Kidney glomerular epithelial cell (primary cell): ENCODE measurements around the gene BMF.
A peak's percentile ranks its signal among the peaks of the same experiment; 100 is the strongest.

Source experiments
- DNase-seq: peaks from one replicate; lab custom pipeline; 2025; lab: John Stamatoyannopoulos, UW

The BMF gene

DNA sequence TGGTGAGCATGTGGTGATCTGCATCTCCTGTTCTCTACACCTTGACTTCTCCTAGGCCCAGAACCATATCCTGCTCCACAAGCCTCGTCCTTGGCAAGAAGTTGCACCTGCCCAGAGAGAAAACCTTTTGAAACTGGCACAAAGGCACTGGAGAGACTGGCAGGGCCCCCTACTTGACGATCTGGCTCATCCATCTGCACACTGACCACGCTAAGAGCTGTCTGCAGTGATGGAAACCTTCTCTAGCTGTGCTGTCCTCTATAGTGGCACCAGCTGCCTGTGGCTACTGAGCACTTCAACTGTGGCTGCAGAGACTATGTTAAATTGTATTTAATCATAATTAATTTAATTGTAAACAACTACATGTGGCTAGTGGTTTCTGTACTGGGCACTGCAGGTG, 43.5 kb downstream of the BMF start:
- no peak for DNase-seq

DNA sequence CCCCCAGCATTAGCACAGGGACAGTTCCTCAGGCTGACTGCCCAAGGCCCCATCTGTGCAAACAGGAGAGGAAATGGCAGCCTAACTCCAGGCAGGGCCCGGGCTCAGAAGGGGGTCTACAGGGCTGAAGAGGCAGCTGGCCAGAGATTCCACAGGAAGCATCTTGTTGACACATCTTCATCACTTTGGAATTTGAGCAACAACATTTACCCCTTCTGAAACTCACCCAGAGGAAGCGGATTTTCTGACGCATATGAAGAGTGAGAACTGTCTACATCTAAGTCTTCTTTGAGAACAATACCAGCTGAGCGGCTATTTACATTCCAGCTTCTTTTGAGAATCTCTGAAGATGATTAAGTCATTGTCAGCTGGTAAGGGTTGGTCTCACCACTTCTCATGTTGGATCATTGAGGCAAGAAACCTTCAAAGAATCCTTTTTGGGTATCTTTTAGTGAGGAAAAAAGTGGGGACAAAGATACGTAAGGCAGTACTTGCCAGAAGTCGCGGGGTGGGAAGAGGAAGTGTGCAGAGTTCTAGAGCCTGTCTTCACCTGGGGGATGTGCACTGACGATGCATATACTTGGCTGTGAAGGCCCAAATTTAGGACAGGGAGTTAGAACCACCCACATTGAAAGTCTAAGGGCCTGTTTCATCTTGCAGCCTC, 44.3 kb downstream of the BMF start:
- DNase-seq: peak; percentile 11

DNA sequence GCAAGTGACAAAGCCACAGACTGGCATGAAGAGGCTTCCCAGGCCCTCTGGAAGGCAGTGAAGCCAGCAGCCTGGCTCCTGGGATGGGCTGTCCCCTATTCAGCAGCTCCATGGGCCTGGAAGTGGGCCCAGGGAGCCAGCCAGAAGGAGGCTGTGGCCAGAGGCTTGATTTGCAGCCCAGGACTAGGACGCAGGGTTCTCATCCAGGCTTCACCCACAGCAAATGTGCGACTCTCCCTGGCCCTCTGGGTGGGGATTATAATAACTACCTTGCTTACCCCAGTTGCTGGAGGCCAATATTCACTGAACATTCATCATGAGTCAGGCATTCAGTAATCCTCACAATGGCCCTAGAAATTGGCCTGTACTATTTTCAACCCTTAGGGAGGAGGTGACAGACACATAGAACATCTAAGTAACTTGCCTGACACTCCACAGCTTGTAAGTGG, 45.1 kb downstream of the BMF start:
- peak; percentile 12 for DNase-seq

DNA sequence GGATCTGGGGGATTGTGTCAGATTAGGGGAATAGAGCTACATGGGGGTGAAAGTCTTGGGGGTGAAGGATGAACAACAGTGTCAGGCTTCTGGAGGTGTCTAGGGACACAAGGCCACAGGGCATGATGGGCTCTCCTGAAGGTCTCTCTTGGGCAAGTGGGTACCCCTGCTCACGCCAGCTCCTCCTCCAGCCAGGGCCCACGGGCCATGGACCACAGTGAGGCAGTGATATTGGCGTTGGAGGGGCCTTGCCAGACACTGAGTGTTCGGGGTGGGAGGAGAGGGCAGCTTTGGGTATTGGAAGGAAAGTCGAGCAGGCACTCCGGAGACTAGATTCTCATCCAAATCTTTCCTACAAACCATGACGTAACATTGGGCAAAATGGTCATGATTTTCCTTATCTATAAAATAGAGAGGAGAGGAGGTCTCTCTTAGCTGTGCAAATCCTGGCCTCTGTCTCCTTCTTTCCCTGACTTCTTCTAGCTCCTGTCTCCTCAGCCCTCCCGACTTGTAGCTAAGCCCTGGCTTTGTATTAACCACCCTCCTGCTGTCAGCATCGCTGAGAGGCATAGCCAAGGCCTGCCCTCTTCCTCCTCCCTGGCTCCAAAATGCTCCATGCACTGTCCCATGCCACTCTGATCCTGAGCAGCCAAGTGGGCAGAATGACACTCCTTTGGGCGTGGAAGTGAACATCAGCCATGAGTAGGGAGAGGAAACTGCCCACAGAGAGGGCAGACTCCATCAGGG, 45.7 kb downstream of the BMF start:
- DNase-seq: no peak

DNA sequence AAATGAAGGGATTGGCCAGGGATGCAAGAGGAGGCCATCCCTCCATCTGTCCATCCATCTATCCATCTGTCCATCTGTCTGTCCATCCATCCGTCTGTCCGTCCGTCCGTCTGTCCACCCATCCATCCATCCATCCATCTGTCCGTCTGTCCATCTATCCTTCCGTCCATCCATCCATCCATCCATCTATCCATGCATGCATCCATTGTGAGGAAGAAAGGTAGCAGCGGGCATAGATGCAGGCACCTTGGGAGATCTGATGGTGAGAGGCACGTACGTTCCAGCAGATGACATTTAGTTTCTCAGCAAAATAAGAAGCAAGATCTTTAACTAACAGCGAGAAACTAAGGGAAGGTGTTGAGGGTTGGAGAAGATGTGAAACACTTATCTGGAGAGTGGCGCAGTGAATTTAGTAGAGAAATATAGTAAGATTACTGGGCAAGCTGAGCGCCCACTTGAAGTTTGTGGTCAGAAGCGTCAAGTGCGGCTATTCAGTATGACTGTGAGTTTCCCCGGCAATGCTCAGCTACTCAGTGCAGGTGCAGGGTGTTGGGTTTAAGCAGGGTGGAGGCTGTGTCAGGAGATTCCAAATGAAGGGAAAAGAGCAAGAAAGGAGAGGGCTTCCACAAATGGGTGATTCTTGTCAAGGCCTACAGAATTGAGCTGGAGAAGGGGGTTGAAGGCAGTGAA, 47.3 kb downstream of the BMF start:
- no peak for DNase-seq

DNA sequence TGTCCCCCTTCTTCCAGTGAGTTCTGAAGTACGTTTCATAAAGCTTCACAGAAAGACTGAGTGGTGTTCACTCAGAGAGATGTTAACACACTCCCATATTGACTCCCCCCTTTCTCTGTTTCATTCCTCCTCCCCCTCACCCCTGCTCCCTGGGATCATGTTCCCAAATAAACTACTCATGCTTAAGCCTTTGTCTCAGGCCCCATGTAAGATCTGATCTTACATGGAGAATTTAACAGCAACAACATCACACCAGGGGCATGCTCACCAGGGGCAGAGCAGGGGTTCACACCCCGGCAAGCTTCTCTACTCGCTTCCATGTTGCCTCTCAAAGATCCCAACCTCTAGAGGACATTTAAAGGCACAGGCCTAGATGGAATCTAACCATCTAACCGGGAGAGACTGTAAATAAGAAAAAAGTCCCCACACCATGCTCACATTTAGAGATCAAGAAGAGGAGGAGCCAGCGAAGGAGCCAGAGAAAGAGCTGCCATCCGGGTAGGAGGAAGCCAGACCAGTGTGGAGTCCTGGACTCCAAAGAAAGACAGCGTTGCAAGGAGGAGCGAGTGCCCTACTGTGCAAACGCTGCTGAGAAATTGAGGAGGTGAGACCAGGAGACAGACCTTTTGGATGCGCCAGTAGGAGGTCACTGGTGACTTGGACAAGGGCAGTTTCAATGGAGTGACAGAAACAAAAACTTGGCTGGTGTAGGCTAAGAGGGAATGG, 48.3 kb downstream of the BMF start:
- DNase-seq: no peak

DNA sequence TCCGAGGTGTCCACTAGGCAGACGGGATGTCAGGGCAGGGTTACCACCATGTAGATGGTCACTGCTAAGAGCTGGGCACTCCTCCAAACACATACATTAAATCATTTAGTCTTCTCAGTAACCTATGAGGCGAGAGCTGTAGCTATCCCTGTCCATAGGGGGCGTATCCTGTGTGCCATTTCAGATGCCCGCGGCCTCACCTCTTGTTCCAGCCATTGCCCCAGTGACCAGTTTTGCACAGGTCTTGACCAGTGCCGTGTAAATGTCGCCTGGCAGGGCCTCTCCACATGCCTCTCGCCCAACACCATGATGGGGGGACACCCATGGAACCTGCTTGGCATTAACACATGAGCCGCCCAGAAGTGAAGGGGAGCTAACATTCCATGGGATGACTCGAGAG, 48.9 kb downstream of the BMF start:
- DNase-seq: no peak

DNA sequence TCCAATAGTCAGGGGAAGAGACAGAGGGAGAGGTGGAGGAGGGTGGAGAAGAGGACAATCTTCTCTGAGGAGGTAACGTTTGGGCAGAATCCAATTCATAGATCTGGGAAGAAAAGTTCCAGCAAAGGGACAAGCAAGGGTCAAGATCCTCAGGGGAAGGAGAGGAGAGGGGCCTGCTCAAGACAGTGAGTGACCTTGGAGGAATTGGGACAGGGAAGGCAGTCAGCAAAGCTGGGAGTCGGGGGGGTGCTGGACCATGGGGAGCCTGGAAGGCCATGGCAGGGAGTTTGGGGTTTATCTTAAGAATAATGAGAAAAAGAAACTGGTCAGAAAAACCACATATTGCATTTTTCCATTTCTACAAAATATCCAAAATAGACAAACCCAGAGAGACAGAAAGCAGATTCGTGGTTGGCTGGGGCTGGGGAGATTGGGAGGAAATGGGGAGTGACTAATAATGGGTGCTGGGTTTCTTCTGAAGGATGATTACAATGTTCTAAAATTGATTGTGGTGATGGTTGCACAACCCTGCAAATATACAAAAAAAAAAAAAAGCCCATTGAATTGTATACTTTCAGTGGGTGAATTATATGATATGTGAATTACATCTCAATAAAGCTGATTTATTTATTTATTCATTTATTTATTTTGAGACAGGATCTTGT, 50.1 kb downstream of the BMF start:
- DNase-seq: no peak

DNA sequence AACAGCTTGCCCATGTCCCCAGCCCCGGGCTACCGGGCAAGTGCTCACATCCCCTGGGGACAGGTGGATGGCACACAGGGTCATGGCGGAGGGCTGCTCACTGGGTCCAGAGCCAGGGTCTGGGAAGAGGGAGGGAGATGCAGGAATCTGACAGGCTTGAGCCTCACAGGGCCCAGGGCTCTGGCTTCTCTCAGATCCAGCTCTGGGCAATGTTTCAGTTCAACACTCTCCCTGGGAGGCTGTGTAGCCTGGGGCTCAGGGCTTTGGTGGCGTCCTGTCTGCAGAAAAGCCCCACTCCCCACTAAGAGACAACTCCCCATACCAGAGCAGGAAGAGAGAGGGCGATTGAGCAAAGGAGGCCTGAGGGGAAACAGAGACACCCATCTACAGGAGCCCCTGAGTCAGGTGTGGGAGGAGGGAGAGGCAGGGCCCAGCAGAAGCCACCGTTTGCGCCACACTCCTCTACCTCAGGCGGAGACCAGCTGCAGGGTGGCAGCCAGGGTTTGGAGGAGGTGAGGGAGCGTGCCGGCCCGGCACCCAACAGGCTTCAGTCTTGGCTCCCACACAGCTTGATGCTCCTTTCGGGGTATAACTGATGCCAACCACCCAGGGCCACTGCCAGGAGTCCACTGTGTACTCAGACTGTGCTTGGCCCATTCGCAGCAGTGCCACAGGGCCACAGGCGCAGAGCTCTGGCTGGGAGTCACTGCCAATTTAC, 52.9 kb downstream of the BMF start:
- no peak for DNase-seq

DNA sequence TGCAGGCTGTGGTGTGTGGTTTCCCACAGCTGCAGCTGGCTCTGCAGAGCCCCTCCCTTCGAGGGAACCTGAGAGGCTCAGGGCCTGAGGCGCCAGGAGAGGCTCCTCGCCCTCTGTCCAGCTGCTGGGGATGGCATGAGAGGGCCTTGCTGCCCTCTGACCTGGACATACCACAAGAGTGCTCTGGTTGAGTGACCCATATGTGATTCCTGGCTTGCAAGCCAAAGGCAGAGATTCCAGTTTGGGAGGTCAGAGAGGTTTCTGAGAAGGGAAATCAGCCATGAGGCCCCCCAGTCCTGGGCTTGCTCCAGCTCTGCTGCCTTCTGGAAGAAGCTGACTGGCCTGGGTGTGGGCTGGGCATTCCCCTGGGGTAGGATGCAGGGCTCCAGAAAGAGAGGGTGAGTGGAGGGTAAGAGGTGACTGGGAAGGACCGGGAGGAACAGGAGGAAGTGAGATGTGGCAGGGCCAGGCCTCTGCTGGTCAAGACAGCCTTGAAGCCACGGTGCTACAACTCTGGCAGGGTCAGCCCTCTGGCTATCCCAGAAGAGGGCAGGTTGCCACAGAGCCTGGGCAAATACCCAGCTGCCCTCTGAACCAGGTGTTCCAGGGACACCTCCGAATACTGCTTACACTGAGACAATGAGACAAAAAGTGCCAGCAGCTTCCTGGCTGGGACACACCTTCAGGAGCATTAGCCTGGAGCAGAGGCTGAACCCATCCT, 53.7 kb downstream of the BMF start:
- DNase-seq: no peak

DNA sequence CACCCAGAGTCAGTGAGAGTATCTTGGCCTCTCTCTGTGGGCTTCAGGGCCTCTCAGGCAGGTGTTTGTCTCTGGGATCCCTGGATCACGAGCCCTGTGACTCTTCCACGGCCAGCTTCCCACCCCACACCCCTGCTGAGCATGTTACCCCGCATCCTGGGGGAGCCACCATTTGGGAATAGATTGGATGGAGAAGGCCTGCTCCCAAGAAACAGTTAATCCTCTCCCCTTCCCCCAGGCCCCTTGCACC, 54.1 kb downstream of the BMF start:
- DNase-seq: no peak

DNA sequence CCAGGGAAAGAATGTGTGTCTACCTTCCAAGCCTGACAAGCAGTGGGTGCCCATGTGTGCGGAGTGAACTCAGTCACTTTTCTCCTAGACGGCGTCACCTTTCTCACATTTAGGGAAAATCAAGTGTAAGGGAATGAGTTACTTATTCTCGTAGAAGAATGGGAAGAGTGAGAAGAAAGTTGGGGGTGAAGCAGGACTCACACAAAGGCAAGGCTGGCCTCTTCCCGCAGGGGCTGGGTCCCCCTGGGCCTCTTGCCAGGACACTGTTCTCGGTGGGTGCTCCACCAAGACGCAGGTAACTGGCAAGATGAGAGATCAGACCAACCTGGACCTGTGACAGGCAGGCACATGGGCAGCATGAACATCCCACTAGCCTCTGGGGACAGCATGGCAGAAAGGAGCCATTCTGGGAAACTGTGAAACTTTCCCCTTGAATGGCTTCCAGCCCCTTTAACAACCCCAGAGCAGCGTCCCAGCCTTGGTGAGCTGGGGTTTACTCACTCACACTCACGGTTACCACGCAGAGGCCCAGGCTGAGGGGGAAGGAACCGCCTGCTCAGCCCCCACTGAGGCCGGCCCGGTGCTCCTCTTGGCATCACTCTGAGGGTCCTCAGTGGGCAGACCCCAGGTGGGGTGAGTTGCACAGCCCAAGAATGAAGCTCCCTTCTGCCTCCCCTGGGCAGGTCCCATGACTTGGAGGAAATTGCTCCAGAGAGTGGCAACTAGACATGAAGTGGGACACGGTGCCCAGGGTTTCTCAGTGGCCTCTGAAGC, 54.7 kb downstream of the BMF start:
- DNase-seq: no peak

DNA sequence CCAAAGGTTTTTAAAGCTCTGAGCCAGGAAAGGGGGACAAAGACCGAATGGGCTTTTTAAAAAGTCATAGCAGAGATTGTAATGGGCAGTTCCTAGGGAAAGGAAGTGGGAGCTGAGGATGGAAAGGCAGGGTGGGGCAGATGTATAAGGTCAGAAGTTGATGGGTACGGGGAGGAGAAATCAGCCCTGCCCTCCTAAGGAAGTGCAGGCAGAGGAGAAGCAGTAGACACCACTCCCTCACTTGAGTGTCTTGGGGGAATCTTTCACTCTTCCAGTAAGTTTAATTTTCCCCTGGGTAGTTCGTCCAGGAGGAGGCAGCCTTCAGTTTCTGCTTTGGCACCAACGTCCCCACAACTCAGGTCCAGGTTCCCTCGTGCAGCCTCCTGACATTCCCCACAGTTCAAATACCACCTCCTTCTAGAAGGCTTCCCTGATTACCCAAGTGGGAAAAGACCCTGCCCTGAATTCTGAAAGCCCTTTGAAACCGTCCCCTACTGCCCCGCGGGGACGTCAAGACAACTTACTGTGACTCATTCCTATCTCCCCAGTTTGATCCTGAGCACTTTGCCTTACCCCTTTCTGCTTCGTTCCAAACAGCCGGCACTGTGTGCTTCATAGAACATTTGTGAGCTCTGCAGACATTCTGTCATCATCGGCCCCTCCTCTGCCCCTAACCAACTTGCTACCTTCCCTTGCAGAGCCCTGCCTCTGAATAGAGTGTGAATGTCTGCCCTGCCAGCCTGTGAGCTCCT, 55.4 kb downstream of the BMF start:
- no peak for DNase-seq

DNA sequence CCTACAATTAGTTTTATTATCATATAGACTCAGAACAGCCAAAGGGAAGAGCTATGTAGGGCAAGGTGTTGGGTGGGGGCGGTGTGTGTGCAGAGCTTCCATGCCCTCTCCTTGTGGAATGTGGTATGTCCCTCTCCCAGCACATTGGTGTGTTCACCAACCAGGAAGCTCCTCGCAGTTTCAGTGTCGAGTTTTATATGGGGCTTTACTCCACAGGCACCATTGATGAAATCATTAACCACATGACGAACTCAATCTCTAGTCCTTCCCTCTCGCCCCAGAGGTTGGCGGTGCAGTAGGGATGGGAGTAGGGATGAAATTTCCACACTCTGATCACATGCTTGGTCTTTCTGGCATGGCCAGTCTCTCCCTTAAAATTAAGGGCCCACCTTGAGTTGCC, 56.1 kb downstream of the BMF start:
- peak; percentile 13 for DNase-seq

DNA sequence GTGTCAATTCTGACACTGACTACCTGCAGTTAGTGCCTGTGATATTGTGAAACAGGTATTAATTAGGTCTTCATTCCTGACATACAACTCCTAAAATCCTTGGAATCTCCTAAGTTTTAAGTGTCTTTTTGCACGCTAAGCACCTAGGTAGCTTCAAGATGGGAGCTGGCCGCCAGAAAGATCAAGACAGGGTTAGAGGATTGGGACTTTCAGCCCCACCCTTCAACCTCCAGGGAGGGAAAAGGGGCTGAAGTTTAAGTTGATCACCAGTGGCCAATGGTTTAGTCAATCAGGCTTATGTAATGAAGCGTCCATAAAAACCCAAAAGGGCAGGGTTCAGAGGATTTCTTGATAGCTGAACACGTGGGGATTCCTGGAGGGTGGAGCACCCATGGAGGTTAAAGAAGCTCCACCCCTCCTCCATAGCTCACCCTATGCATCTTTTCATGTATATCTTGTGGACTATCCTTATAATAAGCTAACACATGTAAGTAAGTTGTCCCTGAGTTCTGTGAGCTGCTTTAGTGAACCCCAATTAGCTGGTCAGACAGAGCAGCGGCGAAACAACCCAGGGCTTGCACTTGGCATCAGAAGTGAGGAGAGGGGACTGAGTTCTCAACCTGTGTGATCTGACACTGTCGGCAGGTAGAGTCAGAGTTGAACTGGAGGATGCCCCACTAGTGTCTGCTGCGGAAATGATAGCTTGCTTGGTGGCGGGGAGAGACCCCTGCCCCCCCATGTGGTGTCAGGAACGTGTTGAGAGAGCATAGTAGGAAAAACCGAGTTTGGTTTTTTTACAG, 56.9 kb downstream of the BMF start:
- no peak for DNase-seq

DNA sequence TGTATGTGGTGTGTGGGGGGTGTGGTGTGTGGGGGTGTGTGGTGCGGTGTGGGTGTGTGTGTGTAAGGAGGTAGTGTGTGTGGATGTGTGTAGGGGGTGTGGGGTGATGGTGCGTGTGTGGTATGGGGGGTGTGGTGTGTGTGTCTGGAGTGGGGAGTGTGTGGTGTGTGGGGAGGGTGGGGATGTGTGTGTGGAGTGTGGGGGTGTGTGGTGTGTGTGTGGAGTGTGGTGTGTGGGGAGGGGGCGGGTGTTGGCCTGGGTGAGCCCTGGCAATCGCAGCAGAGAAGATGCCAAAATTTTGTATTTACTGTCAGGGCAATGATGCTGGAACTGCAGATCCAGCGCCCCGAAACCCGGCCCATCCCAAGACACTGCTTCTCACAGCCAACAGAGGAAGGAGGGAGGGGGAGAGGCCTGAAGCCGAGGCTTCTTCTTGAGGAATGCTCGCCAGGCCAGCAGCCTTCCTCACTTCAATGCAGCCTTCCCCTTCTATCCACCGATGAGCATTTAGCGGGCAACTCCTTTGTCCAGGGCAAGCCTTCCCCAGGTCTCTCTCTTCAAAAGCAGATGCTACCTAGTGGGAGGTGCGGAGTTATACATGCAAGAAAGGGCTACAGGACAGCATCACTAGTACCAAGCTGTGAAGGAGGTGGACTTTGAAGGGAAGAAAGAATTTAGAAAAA, 57.8 kb downstream of the BMF start:
- no peak for DNase-seq

DNA sequence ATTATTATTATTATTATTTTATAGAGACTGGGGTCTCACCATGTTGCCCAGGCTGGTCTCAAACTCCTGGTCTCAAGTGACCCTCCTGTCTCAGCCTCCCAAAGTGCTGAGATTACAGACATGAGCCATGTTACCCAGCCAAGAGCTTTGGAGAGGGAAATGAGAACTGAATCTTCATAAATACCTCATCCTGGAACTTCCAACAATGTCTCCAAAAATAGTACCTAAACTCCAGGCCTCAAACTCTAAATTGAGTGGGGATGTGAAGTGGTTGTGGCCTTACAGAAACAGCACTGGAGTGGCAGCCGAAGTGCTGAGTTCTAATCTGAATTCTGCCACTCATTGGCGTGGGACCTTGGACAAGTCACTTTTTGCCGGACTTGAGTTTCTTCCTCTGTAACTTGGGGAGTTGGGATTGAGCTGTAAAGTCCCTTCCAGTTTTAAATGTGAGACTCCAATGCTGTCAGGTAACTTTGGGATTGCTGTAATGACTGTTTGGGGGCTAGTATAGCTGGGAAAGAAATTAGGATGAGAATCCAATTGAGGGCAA, 59.7 kb downstream of the BMF start:
- no peak for DNase-seq
